MCF 10A (cell line): Measurements from ENCODE around the gene RMND5B. TPM values are rescaled to one million over a fixed set of nuclear protein-coding genes. Genes with fewer than 3 reads are reported as not detected.
"Not testable (repeated sequence)": the region's sequence is repeated elsewhere in the genome, so short reads cannot be mapped to it uniquely, and the experiment has no call there.

Experiments
- BruUV-seq: library from RNA; stranded (reverse); fragments of 400-500 nt; replicated peaks from 2 replicates; lab custom pipeline; 2021; lab: Mats Ljungman, UMichigan
- CTCF ChIA-PET: fragments of 300-600 bp; sonication (Branson Sonifier 250); formaldehyde crosslinking; extraction: SDS; loops from one replicate; lab custom pipeline; 2021; ENCODE audit warnings: antibody characterized with exemption, inconsistent platforms; lab: Yijun Ruan, JAX
- POLR2A ChIA-PET: fragments of 300-600, 350-650 bp; sonication (Branson Sonifier 250); formaldehyde crosslinking; extraction: SDS; loops from one replicate; lab custom pipeline; 2020; ENCODE audit warnings: antibody characterized with exemption, inconsistent platforms; lab: Yijun Ruan, JAX
- DNase-seq: peaks from one replicate; pipeline ENCODE4 v3.0.0-alpha.2; 2018; ENCODE audit not compliant: unreplicated experiment
- H3K27ac Mint-ChIP-seq: one replicate; pipeline ENCODE4 v1.8.0; 2022; ENCODE audit warnings: mild to moderate bottlenecking, low read depth, mixed read lengths; ENCODE audit not compliant: unreplicated experiment
- H3K27me3 Mint-ChIP-seq: one replicate; pipeline ENCODE4 v1.8.0; 2022; ENCODE audit warnings: mixed read lengths; ENCODE audit not compliant: insufficient read depth, unreplicated experiment
- H3K36me3 Mint-ChIP-seq: one replicate; pipeline ENCODE4 v1.8.0; 2022; ENCODE audit warnings: mild to moderate bottlenecking, moderate library complexity, mixed read lengths; ENCODE audit not compliant: insufficient read depth, unreplicated experiment
- H3K4me1 Mint-ChIP-seq: one replicate; pipeline ENCODE4 v1.8.0; 2022; ENCODE audit warnings: mixed read lengths; ENCODE audit not compliant: insufficient read depth, unreplicated experiment
- H3K4me3 Mint-ChIP-seq: one replicate; pipeline ENCODE4 v1.8.0; 2022; ENCODE audit warnings: mild to moderate bottlenecking, moderate library complexity, mixed read lengths; ENCODE audit not compliant: unreplicated experiment
- H3K9me3 Mint-ChIP-seq: one replicate; pipeline ENCODE4 v1.8.0; 2022; ENCODE audit warnings: mixed read lengths; ENCODE audit not compliant: unreplicated experiment
- CTCF ChIP-seq: fragments of 200-600 bp; IDR thresholded peaks from one replicate; pipeline ENCODE4 v1.8.0; 2022; ENCODE audit warnings: antibody characterized with exemption, mild to moderate bottlenecking; ENCODE audit not compliant: unreplicated experiment
- intact Hi-C: fragments of 100-400 bp; cut with micrococcal nuclease; formaldehyde crosslinking; loops from 2 replicates; pipeline ENCODE4 v1.14.1; 2022
- total RNA-seq: library from RNA; stranded (reverse); gene quantifications from 2 replicates; pipeline ENCODE4 v1.2.3, GENCODE V29; 2022

The RMND5B gene
- total RNA-seq, 1 experiment from 2014 or later, result 53.0 TPM

GRCh38 chr5:178085316-178085715 lies 45.5 kb upstream of the RMND5B start:
- ChIA-PET POLR2A (interaction anchor here (1.1 kb wide), 1 partner anchor 10 kb away, joined by 3 read pairs; no protein-coding TSS in a partner anchor), CTCF (interaction anchor here (0.7 to 1.0 kb wide), 2 partner anchors 10 to 60 kb away, joined by 3 to 4 read pairs; no protein-coding TSS in a partner anchor)
- peaks cover 46% of the 10 kb centered on the region for H3K4me1 Mint-ChIP-seq
- no peak for TF ChIP-seq CTCF
- H3K36me3 Mint-ChIP-seq, result no peaks in the 10 kb centered on the region
- BruUV-seq, result no TSS peak
- no peak for DNase-seq
- intact Hi-C loops, result no loop called here
- H3K9me3 Mint-ChIP-seq, result no peaks in the 10 kb centered on the region
- peaks cover 66% of the 10 kb centered on the region for H3K27me3 Mint-ChIP-seq
- no peak overlapping the region for H3K4me3 Mint-ChIP-seq
- H3K27ac Mint-ChIP-seq, result no peak overlapping the region

DNA sequence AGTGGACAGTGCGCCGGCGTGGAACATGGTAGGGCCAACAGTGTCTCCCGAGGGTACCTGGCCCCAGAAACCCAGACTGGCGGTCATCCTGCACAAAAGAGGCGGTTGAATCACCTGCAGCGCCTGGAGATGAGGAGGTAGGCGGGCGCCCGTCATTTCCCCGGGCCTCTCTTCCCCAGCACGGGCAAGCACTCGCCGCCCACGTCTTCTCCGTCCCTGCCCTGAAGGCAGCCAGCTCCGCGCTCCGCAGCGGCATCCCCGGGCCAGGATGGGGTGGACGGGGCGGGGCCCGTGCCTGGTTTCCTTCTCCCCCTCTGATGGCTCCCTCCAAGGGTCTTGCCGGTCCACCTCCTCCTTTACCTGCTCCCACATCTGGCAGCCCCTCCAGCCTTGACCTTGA lies 44.5 kb upstream of the RMND5B start:
- intact Hi-C loops, result no loop called here
- POLR2A ChIA-PET, result interaction anchor here (0.6 kb wide), 1 partner anchor 43 kb away, joined by 3 read pairs; no protein-coding TSS in a partner anchor
- Mint-ChIP-seq H3K9me3 (no peaks in the 10 kb centered on the region), H3K4me3 (peak overlapping the region; percentile 41), H3K4me1 (peaks cover 36% of the 10 kb centered on the region), H3K27ac (no peak overlapping the region), H3K36me3 (no peaks in the 10 kb centered on the region), H3K27me3 (peaks cover 56% of the 10 kb centered on the region)
- CTCF ChIA-PET, result interaction anchor here (1.1 kb wide), 1 partner anchor 17 kb away, joined by 3 read pairs; no protein-coding TSS in a partner anchor
- TF ChIP-seq CTCF, result no peak
- no TSS peak for BruUV-seq
- DNase-seq, result peak; percentile 77

DNA sequence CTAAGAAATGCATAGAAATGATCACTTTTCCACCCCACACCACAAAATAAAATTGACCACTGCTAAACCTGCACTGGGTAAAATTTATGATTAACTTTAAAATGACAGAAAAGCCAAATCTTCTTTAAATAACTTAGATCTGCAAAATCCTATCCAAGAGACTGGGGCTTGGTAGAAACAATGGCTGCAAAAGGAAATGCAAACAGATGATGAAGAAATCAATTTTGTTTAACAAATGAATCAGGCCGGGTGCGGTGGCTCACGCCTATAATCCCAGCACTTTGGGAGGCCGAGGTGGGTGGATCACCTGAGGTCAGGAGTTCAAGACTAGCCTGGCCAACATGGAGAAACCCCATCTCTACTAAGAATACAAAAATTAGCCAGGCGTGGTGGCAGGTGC lies 43.6 kb upstream of the RMND5B start:
- Mint-ChIP-seq H3K4me1 (peaks cover 30% of the 10 kb centered on the region), H3K27me3 (peaks cover 47% of the 10 kb centered on the region)
- POLR2A ChIA-PET, DNase-seq, H3K4me3 Mint-ChIP-seq, H3K9me3 Mint-ChIP-seq, H3K36me3 Mint-ChIP-seq, H3K27ac Mint-ChIP-seq, BruUV-seq, intact Hi-C loops: not testable (repeated sequence)
- CTCF ChIA-PET, result interaction anchor here (1.1 kb wide), 1 partner anchor 16 kb away, joined by 3 read pairs; no protein-coding TSS in a partner anchor

- no peak for TF ChIP-seq CTCF
- POLR2A ChIA-PET, result interaction anchor here (0.6 to 1.9 kb wide), 2 partner anchors 13 to 117 kb away, joined by 5 to 7 read pairs; no protein-coding TSS in a partner anchor
- no peaks in the 10 kb centered on the region for H3K36me3 Mint-ChIP-seq
- peaks cover 12% of the 10 kb centered on the region for H3K4me1 Mint-ChIP-seq
- no peak for DNase-seq
- BruUV-seq, result no TSS peak
- CTCF ChIA-PET, result interaction anchor here (1.1 to 5.2 kb wide), 4 partner anchors 14 to 30 kb away, joined by 3 to 42 read pairs (median 4); no protein-coding TSS in a partner anchor
- intact Hi-C loops, result no loop called here
- H3K27ac Mint-ChIP-seq, result no peak overlapping the region
- H3K4me3 Mint-ChIP-seq, result no peak overlapping the region
- H3K9me3 Mint-ChIP-seq, result peaks cover 11% of the 10 kb centered on the region
- peaks cover 37% of the 10 kb centered on the region for H3K27me3 Mint-ChIP-seq
Measured at GRCh38 chr5:178090856-178091255, 40.0 kb upstream of the RMND5B start.
